Activated T-cell treated with anti-CD3 and anti-CD28 coated beads for 24 hours (primary cell): ENCODE data around the gene RPS29.
A peak's percentile ranks its signal among the peaks of the same experiment; 100 is the strongest.
"Not testable (repeated sequence)": the region's sequence is repeated elsewhere in the genome, so short reads cannot be mapped to it uniquely, and the experiment has no call there.

ENCODE experiments used
- DNase-seq: peaks from one replicate; pipeline ENCODE4 v3.0.0-alpha.2; 2020; ENCODE audit warnings: low read depth

Gene RPS29

DNA sequence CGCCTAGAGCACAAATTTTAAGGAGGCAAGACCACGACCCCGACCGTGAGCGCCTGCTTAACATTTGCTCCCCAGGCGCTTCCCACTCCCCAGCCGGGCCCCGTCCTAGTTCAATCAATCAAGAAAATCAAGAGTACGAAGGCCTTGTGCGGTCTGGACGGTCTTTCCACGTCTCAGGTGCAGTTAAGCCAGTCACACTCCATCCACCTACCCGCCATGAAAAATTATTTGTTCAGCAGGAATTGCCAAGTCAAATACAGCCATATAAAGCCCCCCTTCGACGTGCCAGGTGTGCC, 12.0 kb upstream of the RPS29 start:
- no peak for DNase-seq

DNA sequence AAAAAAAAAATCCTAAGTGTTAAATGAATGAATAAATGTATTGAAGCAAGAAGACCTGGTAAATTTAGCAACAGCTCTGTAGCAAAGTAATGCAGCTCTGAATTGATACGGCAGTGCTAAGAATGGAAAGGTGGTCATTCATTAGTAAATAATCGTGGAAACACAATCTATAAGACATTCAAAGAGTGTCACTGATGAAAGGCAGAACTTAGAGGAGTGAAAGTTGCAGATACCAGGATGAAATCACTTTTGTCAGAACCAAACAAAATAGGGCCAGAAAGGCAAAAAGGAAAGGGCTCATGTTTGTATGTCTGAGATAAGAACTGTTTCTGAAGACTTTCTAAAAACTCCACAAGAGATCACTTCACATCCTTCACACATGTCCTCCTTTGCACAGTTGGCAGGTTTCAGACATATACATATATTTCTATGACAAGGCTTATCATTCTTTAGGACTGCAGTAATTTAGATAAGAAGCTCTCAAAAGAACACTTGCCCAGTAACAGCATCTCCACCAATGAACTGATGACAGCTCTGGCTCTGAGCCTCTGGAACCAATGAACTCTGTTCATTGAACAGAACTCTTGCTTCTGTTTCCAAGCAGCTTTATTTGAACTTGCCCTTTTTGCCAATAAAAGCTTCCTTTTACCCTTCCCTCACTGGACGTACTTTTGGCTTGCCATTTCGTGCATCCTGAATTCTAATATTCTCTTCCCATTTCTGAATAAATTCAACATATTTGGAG, 8.3 kb upstream of the RPS29 start:
- DNase-seq, result no peak

DNA sequence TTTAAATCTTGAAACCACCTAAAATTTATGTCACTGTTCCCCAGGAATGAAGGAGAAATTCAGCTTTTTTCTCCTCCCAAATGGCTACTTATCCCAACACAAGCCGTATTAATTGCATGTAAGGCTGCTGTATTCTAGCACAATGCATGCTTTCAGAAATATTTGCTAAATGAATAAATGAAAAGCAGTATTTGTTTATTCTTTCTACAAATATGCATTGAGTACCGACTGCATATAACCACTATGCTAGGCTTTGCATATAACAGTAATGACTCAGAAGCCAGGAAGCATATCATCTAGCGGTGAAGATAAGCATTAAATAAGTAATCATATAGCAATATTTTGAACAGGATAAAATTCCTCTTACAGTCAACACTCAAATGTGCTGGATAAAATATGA, 6.8 kb upstream of the RPS29 start:
- DNase-seq, result no peak

DNA sequence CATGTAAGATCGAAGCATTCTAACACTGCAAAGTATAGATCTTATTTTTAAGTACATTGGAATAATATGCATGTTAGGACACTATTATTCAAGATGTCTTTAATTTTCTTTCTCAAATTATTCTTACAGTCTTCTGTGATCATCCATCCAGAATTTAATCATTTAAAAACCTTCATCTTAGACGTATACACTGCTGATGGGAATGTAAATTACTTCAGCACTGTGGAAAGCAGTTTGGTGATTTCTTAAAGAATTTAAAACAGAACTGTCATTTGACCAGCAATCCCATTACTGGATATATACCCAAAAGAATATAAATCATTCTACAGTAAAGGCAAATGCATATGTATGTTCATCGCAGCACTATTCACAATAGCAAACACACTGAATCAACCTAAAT, 3.2 kb upstream of the RPS29 start:
- DNase-seq, result no peak

DNA sequence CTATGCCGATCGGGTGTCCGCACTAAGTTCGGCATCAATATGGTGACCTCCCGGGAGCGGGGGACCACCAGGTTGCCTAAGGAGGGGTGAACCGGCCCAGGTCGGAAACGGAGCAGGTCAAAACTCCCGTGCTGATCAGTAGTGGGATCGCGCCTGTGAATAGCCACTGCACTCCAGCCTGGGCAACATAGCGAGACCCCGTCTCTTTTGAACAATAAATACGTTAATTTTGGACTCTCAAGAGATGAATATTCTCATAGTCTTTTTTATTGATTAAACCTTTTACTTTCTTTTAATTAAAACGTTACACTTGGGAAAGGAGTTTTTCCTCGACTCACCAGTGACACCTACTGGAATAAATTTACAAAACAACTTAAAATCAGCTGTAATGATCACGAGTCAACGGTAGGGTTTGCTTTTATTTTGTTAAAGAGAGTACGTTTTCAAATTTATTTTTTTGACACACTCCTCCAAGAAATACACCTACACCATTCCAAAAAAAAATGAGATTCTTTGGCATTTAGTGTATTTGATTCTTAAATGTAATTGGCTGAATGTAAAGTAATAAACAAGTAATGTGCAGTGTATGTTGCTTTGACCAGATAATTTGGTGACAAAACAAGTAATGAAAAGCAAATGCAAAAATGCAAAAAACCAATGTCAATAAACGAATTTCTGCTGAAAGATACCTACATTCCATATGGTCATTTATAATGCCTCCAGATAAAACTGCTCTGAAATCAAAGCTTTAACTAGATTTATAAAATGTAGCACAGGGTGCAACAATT, 687 bp upstream of the RPS29 start:
- DNase-seq, result peak; percentile 44

DNA sequence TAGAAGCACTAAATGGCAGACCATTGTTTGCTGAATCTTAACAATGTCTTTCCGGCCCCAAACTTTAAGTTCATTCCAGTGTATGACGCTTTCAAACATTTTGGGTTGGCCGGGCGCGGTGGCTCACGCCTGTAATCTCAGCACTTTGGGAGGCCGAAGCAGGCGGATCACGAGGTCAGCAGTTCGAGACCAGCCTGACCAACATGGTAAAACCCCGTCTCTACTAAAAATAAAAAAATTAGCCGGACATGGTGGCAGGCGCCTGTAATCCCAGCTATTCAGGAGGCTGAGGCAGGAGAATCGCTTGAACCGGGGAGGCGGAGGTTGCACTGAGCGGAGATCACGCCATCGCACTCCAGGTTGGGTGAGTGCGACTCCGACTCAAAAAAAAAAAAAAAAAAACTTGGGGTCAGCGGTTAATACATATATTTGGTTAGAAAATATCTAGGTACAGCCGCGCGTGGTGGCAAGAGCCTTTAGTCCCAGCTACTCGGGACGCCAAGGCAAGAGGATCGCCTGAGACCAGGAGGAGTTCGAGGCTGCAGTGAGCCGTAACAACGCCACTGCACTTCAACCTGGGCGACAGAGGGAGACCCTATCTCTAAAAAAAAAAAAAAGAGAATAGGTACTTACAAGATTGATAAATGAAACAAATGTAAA, 1.1 kb downstream of the RPS29 start:
- not testable (repeated sequence) for DNase-seq

DNA sequence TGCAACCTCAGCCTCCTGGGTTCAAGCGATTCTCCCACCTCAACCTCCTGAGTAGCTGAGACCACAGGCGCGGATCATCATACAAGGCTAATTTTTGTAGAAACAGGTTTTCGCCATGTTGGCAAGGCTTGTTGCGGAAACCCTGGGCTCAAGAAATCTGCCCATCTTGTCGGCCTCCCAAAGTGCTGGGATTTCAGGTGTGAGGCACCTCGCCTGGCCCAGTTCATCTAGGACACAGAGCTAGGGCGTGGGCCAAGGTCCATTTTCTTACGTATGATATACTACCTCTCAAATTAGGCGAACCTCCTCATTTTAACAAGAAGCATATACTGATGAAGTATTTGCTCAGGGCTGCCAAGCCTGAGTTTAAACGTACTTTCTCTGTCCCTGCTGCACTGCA, 2.1 kb downstream of the RPS29 start:
- DNase-seq, result no peak

DNA sequence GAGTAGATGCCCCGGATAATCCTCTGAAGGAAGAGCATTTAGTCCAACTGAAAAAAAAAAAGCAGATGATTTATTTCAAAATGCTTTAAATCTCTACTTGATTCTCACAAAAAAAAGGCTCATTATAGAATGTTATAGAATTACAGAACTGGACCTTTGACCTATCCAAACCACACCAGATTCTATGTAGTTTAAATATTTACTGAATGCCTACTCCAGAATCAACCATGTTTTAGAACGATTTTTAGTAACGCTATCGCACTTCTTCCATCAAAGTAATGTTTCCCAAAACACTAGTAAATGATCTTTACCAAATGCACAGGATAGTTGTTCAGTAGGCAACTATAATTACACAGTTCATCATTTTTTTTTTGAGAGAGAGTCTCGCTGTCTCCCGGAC, 2.6 kb downstream of the RPS29 start:
- DNase-seq, result no peak

DNA sequence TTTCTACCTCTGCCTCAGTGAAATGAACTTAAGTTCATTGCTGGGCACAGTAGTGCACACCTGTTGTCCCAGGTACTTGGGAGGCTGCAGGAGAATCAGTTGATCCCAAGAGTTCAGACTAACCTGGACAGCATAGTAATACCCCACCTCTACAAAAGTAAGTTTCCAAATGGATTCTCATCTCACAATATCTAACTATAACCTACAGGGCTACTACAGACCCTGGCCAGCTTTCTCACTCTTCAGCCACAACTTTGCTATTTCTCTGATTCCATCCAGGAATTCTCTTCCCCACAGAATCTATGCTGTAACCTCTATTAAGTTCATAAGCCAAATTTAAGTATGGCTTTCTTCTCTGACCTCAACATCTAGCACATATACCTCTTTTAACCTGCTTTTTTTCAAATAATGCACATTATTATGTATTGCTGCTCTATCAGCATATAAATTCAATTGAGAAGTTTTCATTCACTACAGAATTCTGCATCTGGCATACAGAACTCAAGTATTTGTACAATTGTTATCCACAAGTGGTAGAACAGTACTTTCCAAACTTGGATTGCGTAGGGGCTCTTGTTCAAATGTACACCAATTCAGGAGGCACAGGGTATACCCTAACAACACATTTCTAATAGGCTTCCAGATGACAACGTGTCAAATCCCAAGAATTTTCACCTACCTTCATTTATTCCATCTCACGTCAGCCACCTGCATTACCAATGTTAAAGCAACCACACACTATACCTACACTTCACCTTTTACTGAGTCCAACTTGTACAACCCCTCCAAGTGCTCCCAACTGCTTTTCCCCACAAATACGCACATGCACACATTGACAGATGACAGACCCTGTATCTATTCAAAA, 3.8 kb downstream of the RPS29 start:
- DNase-seq, result no peak

DNA sequence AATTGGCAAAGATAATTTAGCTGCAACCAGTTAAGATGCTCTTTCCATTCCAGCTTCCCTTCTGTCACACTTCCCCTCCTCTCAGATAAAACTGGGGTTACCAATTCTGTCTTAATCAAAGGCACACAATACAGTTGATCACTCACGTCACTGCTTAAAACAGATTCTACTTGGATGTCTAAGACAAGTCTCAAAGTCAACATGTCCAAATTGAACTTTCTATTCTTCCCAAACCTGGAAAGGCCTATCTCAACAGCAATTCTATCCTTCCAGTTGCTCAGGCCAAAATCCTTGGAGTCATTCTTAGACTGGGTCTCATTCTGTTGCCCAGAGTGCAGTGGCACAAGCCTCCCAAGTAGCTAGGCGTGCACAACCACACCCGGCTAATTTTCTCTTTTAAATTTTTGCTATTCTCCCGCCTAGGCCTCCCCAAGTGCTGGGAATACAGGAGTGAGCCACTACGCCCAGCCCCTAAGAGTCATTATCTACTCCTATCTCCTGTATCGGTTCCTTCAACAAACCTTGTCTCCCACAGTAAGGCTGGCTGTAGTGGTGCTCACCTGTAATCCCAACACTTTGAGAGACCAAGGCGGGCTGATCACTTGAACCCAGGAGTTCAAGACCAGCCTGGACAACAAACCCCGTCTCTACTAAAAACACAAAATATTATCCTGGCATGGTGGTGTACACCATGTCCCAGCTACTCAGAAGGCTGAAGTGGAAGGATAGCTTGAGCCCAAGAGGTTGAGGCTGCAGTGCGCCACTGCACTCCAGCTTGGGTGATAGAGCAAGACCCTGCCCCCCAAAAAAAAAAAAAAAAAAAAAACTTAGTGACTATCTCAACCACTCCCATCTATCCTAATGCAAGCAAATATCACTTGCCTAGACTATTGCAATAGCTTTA, 4.7 kb downstream of the RPS29 start:
- no peak for DNase-seq

DNA sequence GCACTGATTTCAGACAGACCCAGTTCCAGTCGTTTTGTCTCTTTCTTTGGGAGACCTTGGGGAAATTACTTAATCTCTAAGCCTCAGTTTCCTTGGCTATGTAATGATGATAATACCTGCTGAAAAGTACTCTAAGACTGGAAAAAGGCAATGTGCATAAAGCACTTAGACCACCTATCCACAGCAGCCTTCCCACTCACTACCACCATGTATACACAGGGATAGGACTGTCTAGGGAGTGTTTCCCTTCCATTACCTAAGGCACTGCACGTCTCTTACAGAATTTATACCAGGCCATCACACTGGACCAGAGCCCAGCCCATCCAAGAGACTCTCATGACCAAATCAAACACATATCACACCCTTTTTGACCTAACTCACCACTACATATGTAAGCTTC, 6.3 kb downstream of the RPS29 start:
- no peak for DNase-seq

DNA sequence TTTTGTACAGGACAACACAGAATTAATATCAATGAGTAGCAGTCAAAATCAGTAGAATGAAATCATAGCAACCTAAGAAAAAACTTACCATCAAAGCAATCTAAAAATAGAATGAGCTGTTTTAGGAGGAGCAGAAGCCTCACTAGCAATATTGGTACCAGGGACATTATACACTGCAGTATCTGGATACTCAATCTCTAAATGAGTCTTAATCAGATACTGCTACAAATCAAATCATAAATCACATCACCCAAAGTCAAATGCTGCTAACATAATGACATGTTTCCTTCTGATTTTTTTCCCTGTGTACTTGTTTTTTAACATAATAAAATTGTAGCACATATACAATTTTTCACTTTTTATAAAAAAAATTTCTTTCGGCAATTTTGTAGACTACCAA, 8.0 kb downstream of the RPS29 start:
- no peak for DNase-seq

DNA sequence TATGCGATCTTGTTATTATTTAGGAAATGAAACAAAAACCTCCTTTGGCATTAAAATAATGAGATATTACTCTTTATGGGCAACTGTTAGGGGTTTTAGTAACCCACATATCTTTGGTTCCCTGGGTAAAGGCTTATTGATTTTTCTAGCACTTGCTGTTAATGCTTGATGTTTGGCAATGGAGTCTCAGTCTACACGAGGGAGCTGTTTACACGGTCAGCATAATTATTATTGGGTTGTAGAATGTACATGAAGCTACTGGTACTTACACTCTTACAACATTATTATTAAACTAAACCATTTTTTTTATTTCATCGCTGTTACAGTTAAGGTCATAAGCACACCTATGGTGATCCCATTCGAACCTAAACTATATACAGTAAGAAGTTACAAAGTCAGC, 12.1 kb downstream of the RPS29 start:
- DNase-seq, result no peak

DNA sequence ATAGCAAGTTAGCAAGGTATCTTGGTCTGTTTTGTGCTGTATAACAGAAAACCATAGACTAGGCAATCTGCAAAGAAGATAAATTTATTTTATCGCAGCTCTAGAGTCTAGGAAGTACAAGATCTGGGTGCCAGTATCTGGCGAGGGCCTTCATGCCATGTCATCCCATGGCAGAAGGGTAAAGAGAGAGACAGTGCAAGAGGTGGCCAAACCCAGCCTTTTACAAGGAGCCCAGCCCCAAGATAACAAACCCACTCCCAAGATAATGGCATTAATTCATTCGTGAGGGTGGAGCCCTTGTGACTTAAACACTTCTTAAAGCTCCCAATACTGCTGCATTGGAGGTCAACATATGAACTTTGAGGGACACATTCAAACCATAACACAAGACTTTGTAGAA, 16.9 kb downstream of the RPS29 start:
- DNase-seq, result no peak

DNA sequence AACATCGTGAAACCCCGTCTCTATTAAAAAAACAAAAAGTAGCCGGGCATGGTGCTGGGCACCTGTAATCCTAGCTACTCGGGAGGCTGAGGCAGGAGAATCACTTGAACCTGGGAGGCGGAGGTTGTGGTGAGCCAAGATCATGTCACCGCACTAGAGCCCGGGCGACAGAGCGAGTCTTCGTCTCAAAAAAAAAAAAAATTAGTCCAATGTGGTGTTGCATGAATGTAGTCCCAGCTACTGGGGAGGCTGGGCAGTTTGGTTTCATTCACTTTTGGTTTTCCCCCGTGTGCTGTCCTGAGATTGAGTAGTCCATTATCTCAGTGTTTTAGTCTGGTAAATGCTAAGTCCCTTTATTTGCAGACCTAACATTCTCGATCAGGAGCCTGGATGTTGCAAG, 19.5 kb downstream of the RPS29 start:
- no peak for DNase-seq

DNA sequence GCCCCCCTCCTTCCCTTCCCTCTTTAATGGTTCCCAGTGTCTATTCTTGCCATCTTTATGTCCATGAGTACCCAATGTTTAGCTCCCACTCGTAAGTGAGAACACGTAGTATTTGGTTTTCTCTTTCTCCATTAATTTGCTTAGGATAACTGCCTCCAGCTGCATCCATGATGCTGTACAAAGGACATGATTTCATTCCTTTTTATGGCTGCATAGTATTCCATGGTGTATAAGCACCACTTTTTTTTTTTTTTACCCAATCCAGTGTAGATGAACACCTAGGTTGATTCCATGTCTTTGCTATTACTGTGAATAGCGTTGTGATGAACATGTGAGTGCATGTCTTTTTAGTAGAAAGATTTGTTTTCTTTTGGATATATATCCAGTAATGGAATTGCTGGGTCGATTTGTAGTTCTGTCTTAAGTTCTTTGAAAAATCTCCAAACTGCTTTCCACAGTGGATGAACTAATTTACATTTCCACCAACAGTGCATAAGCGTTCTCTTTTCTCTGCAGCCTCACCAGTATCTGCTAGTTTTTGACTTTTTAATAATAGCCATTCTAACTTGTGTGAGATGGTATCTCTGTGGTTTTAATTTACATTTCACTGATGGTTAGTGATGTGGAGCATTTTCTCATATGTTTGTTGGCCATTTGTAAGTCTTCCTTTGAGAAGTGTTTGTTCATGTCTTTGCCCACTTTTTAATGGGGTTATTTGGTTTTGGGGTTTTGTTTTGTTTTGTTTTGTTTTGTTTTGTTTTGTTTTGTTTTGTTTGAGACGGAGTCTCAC, 26.0 kb downstream of the RPS29 start:
- no peak for DNase-seq

DNA sequence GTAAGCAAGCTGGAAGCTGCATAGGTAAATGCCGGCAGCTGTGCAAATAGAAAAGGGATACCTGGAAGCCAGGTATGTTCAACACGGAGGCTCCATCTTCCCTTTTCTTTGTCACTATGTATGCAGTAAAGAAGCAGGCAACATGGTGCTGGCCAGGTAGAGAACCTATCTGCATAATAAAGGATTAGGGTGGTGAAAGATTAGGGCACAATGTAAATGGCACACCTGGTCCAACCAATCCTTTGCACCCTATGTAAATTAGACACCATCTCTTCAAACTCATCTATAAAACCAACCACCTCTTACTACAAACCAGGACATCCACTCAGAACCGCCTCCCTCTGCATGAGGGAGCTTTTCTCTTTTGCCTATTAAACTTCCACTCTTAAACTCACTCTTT, 32.3 kb downstream of the RPS29 start:
- DNase-seq, result no peak

DNA sequence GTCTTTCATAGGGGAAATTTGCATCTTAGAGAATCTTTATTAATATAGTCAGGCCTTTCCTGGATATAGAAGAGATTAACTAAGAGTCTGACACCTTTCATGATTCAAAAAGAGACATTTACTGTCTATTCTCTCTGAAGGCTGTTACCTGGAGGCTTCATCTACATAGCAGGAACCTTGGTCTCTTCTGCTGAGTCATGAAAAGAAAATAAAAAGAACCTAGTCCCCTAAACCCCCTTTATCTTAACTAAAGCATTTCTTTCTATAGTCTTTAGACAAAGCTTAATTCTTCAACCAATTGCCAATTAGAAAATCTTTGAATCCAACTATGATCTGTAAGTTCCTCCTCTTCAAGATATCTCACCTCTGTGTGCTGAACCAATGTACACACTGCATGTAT, 33.1 kb downstream of the RPS29 start:
- DNase-seq, result no peak

DNA sequence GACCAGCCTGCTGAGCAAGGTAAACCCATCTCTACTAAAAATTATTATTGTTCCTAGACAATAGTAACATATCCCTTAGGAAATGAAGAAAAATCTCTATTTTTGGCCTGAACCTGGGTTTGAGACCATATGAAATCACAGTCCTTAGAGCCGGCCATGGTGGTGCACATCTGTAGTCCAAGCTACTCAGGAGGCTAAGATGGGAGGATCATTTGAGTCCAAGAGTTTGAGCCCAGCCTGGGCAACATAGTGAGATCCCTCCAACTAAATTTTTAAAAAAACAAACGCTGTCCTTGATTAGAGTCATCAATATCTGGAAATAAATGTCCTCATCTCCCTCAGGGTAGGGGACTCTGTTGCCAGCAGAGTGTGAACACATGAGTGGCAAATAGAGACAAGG, 34.6 kb downstream of the RPS29 start:
- DNase-seq, result no peak
